ENCODE measurements around the gene PTPRT. TPM values are rescaled to one million over a fixed set of nuclear protein-coding genes. Genes with fewer than 3 reads are reported as not detected.

The PTPRT gene
- total RNA-seq, 1 donor from 2014 or later = not detected

DNA sequence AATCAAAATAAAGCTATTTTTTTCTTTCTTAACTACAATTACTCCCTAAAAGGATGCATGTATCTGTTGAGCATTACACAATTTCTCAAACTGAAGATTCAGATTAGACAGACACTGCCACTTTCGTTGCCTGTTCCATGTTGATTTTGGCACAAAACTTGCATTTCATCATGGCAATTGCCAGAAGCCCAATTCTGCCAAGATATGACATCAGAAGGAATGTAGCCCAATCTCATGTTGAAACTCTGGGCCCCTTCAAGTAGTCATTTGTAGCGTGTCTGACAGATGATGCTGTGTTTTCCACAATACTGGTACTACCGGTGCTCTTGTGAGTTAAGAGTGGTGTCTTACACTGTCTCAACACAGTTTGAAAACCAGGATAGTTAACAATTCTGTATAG is 705.4 kb downstream of the PTPRT start:
- DNase-seq (ENCODE audit: extremely low spot score in 2 of 2) = no peak
- intact Hi-C loops (cut with DNase I) = no loop called here
- Histone ChIP-seq H3K27me3 (no peaks in the 10 kb centered on the region), H3K4me1 (peaks cover 8% of the 10 kb centered on the region), H3K9me3 (no peaks in the 10 kb centered on the region), H3K4me3 (no peak overlapping the region), H3K27ac (peak overlapping the region; percentile 26), H3K36me3 (no peaks in the 10 kb centered on the region)
- no peak for TF ChIP-seq POLR2AphosphoS5 (IDR thresholded peaks at IDR 0.05; ENCODE audit: insufficient read depth in 1 of 2, low read depth in 1 of 2)
- TF ChIP-seq, protein P1, sequence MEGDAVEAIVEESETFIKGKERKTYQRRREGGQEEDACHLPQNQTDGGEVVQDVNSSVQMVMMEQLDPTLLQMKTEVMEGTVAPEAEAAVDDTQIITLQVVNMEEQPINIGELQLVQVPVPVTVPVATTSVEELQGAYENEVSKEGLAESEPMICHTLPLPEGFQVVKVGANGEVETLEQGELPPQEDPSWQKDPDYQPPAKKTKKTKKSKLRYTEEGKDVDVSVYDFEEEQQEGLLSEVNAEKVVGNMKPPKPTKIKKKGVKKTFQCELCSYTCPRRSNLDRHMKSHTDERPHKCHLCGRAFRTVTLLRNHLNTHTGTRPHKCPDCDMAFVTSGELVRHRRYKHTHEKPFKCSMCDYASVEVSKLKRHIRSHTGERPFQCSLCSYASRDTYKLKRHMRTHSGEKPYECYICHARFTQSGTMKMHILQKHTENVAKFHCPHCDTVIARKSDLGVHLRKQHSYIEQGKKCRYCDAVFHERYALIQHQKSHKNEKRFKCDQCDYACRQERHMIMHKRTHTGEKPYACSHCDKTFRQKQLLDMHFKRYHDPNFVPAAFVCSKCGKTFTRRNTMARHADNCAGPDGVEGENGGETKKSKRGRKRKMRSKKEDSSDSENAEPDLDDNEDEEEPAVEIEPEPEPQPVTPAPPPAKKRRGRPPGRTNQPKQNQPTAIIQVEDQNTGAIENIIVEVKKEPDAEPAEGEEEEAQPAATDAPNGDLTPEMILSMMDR (IDR thresholded peaks at IDR 0.05) = no peak
- peak in 1 of 2 donors; percentile 16 for TF ChIP-seq POLR2A (IDR thresholded peaks at IDR 0.05)

DNA sequence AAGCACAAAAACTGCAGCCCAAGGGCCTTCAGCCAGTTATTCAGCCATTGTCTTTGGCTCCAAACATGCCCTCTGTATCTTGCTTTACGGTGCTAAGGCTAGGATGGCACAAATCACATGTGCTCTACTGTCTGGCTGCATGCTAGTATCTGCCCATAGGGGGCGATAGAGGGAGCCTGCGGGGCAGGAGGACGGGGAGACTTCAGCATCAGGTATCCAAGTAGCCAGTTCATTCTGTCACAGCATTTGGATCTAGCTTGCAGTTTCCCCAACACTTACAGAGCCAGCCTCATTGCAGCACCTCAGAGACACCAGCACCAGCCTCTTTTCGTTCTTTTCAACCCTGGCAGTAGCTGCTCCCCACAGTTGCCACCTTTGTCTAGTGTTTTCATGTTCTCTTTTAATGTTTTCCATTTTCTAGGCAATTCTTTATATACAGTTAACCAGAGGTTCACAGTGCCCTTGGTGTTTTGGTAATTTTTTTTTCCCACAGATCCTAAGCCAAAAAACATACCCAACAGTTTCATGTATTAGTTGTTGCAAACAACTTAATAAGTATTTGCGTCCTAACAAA is 705.9 kb downstream of the PTPRT start:
- TF ChIP-seq POLR2AphosphoS5 (IDR thresholded peaks at IDR 0.05; ENCODE audit: insufficient read depth in 1 of 2, low read depth in 1 of 2) = no peak
- TF ChIP-seq, protein P1 (IDR thresholded peaks at IDR 0.05) = no peak
- TF ChIP-seq POLR2A (IDR thresholded peaks at IDR 0.05) = no peak
- Histone ChIP-seq H3K27ac (peak overlapping the region; percentile 55), H3K36me3 (no peaks in the 10 kb centered on the region), H3K9me3 (no peaks in the 10 kb centered on the region), H3K27me3 (no peaks in the 10 kb centered on the region), H3K4me3 (no peak overlapping the region), H3K4me1 (peaks cover 8% of the 10 kb centered on the region)
- DNase-seq (ENCODE audit: extremely low spot score in 2 of 2) = no peak
- intact Hi-C loops (cut with DNase I) = no loop called here

DNA sequence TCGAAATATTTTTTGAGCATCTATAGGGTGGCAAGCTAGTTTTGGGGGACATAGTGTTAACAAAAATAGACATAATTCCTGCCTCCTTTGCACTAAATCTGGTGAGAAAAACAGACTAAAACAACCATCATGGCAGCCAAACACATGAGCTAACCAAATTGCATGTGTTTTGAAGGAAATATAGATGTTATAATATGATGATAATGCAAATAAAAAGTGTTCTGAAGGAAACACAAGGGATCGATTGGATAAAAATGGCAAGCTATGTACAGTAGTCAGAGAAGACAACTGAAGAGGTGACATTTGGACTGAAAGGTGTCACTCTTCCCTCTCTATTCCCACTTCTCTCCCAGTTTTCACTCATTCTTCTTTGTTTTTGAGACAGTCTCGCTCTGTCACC is 706.9 kb downstream of the PTPRT start:
- no peak for TF ChIP-seq POLR2A (IDR thresholded peaks at IDR 0.05)
- TF ChIP-seq POLR2AphosphoS5 (IDR thresholded peaks at IDR 0.05; ENCODE audit: insufficient read depth in 1 of 2, low read depth in 1 of 2) = no peak
- TF ChIP-seq, protein P1 (IDR thresholded peaks at IDR 0.05) = no peak
- H3K9me3 ChIP-seq = no peaks in the 10 kb centered on the region
- no peaks in the 10 kb centered on the region for H3K36me3 ChIP-seq
- H3K27me3 ChIP-seq = no peaks in the 10 kb centered on the region
- intact Hi-C loops (cut with DNase I) = no loop called here
- peaks cover 8% of the 10 kb centered on the region for H3K4me1 ChIP-seq
- no peak overlapping the region for H3K27ac ChIP-seq
- no peak overlapping the region for H3K4me3 ChIP-seq
- no peak for DNase-seq (ENCODE audit: extremely low spot score in 2 of 2)

DNA sequence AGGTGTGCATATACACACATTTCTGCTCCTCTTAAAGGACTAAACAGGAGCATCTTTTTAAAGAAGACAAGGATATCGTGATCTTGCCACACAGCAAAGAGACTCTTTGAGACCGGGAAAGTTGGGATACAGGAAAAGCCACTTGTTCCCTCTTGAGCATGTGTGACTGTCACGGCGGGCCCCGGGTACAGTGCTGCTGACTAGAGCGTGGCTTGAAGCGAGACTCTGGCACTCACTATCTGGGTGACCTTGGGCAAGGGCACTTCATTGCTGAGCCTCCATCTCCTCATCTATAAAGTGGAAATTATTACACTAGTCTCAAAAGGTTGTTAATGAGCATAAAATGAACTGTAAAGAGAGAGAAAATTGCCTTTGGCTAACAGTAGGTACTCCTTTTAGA is 713.9 kb downstream of the PTPRT start:
- H3K36me3 ChIP-seq = no peaks in the 10 kb centered on the region
- DNase-seq (ENCODE audit: extremely low spot score in 2 of 2) = no peak
- intact Hi-C loops (cut with DNase I) = no loop called here
- H3K27ac ChIP-seq = no peak overlapping the region
- no peak for TF ChIP-seq POLR2AphosphoS5 (IDR thresholded peaks at IDR 0.05; ENCODE audit: insufficient read depth in 1 of 2, low read depth in 1 of 2)
- TF ChIP-seq, protein P1 (IDR thresholded peaks at IDR 0.05) = no peak
- no peak for TF ChIP-seq POLR2A (IDR thresholded peaks at IDR 0.05)
- no peaks in the 10 kb centered on the region for H3K27me3 ChIP-seq
- no peaks in the 10 kb centered on the region for H3K9me3 ChIP-seq
- no peak overlapping the region for H3K4me3 ChIP-seq
- H3K4me1 ChIP-seq = no peaks in the 10 kb centered on the region

DNA sequence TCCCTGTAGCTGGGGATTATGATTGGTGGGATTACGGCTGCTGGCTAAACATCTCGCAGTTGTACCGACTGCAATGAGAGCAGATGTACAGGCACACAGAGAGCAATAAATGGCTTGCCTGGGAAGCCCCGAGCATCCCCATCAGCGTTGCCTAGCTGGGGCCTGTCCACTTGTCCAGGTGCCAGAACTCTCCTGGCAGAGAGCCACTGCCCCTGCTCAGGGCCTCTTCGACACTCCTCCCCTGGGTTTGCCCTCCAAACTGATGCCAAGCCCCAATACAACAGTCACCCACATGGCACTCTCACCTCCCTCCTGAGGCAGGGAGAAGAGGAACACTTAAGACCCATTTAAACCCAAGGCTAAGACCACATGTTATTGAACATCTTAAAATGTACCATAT is 715.1 kb downstream of the PTPRT start:
- H3K4me3 ChIP-seq = no peak overlapping the region
- TF ChIP-seq POLR2AphosphoS5 (IDR thresholded peaks at IDR 0.05; ENCODE audit: insufficient read depth in 1 of 2, low read depth in 1 of 2) (no peak), POLR2A (IDR thresholded peaks at IDR 0.05) (no peak)
- TF ChIP-seq, protein P1 (IDR thresholded peaks at IDR 0.05) = no peak
- no peak overlapping the region for H3K27ac ChIP-seq
- H3K36me3 ChIP-seq = no peaks in the 10 kb centered on the region
- no peaks in the 10 kb centered on the region for H3K4me1 ChIP-seq
- no peaks in the 10 kb centered on the region for H3K9me3 ChIP-seq
- no peaks in the 10 kb centered on the region for H3K27me3 ChIP-seq
- DNase-seq (ENCODE audit: extremely low spot score in 2 of 2) = no peak
- intact Hi-C loops (cut with DNase I) = no loop called here
